Karpas-422 (cell line): ENCODE results near the gene ASTN2. TPM values are rescaled to one million over a fixed set of nuclear protein-coding genes. Genes with fewer than 3 reads are reported as not detected.

Experiments used
- DNase-seq: peaks from one replicate; pipeline ENCODE4 v3.0.0-alpha.2; 2015
- H2AFZ ChIP-seq: fragments of 200-600 bp; sonication (generic); 2 replicates; pipeline ENCODE4 v1.6.1; 2014; ENCODE audit warnings: antibody characterized with exemption, low read length, mixed read lengths
- H3K27ac ChIP-seq: fragments of 200-600 bp; sonication (generic); 2 replicates; pipeline ENCODE4 v1.5.1; 2014; ENCODE audit warnings: mild to moderate bottlenecking, low read length, moderate library complexity
- H3K27me3 ChIP-seq: fragments of 200-600 bp; sonication (generic); 2 replicates; pipeline ENCODE4 v1.6.1; 2014; ENCODE audit warnings: low read length, mixed read lengths
- H3K36me3 ChIP-seq: fragments of 200-600 bp; sonication (generic); 2 replicates; pipeline ENCODE4 v1.6.1; 2014; ENCODE audit warnings: low read length, mixed read lengths; ENCODE audit not compliant: insufficient read depth
- H3K4me1 ChIP-seq: fragments of 200-600 bp; sonication (generic); 2 replicates; pipeline ENCODE4 v1.6.1; 2014; ENCODE audit warnings: mild to moderate bottlenecking, low read length, mixed read lengths
- H3K4me2 ChIP-seq: fragments of 200-600 bp; sonication (generic); 2 replicates; pipeline ENCODE4 v1.6.1; 2014; ENCODE audit warnings: low read length, low read depth, mild to moderate bottlenecking; ENCODE audit not compliant: poor library complexity, severe bottlenecking
- H3K4me3 ChIP-seq: fragments of 200-600 bp; sonication (generic); 2 replicates; pipeline ENCODE4 v1.5.1; 2014; ENCODE audit warnings: mild to moderate bottlenecking, antibody characterized with exemption, low read length, mixed read lengths
- H3K79me2 ChIP-seq: fragments of 200-600 bp; sonication (generic); 2 replicates; pipeline ENCODE4 v1.6.1; 2014; ENCODE audit warnings: mild to moderate bottlenecking, low read length, mixed read lengths
- H3K9ac ChIP-seq: fragments of 200-600 bp; sonication (generic); 2 replicates; pipeline ENCODE4 v1.6.0; 2014; ENCODE audit warnings: low read length
- H3K9me2 ChIP-seq: fragments of 200-600 bp; sonication (generic), shearing (Covaris generic); replicated peaks from 2 replicates; pipeline ENCODE4 v1.6.0; 2014; ENCODE audit warnings: mild to moderate bottlenecking, low read length, moderate library complexity; ENCODE audit not compliant: insufficient read depth
- H3K9me3 ChIP-seq: fragments of 300-700, 200-600 bp; sonication (generic); 2 replicates; pipeline ENCODE4 v1.6.1; 2014; ENCODE audit warnings: low read length, mixed read lengths
- H4K20me1 ChIP-seq: fragments of 200-600 bp; sonication (generic); 2 replicates; pipeline ENCODE4 v1.6.1; 2014; ENCODE audit warnings: mild to moderate bottlenecking, antibody characterized with exemption, low read length, low read depth; ENCODE audit not compliant: insufficient read depth
- total RNA-seq: library from RNA; depleted of rRNA; stranded (reverse); fragments of >200 nt; shearing (Covaris generic); gene quantifications from 2 replicates; pipeline ENCODE4 v1.2.3, GENCODE V29; 2014; ENCODE audit warnings: low replicate concordance

Gene ASTN2
- total RNA-seq, 1 experiment from 2014 or later = 5.3 TPM

DNA sequence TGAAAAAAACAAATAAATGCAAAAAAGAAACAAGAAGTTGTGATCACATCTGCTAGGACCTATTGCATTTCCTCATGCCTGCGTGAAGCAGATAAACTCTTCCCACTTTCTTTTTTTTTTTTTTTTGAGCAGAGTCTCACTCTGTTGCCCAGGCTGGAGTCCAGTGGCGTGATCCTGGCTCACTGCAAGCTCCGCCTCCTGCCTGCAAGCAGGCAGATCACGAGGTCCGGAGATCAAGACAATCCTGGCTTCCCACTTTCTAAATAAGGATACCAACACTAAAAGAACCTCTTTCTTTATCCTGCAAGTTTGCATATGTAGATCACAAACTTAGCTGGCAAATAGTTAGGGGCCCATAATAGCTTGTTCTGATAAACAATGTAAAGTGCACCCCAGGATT, 128.6 kb downstream of the ASTN2 start:
- H3K4me2 ChIP-seq = peak overlapping the region; percentile 24
- H3K9me3 ChIP-seq = no peaks in the 10 kb centered on the region
- no peak for DNase-seq
- no peak overlapping the region for H3K9ac ChIP-seq
- no peaks in the 10 kb centered on the region for H3K79me2 ChIP-seq
- H3K4me3 ChIP-seq = 0 out of 2 replicates have a peak overlapping the region, but pooled peaks have one; percentile 4
- no peaks in the 10 kb centered on the region for H3K27me3 ChIP-seq
- no peaks in the 10 kb centered on the region for H3K36me3 ChIP-seq
- peak overlapping the region; percentile 92 for H3K27ac ChIP-seq
- no peaks in the 10 kb centered on the region for H3K9me2 ChIP-seq
- no peaks in the 10 kb centered on the region for H4K20me1 ChIP-seq
- H3K4me1 ChIP-seq = peaks cover 75% of the 10 kb centered on the region
- peak overlapping the region; percentile 21; the same call in 1 of the 2 replicates for H2AFZ ChIP-seq

DNA sequence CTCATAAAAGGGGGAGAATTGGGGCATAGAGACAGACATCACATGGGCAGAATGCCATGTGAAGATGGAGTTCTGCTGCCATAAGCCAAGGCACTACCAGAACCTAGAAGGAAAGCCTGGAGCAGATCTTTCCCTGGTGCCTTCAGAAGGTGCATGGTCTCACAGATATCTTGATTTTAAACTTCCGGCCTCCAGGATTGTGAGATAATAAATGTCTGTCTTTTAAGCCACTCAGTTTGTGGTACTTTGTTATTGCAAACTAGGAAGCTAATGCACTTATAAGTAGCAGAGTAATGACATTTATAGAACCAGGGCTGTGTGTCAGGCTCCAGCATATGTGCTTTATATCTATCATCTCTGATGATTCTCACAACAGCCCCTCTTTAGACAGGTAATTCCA, 130.4 kb downstream of the ASTN2 start:
- Histone ChIP-seq H3K9ac (no peak overlapping the region), H3K4me1 (peaks cover 57% of the 10 kb centered on the region), H3K27ac (no peak overlapping the region), H3K4me3 (no peak overlapping the region), H4K20me1 (no peaks in the 10 kb centered on the region), H3K36me3 (no peaks in the 10 kb centered on the region), H3K79me2 (no peaks in the 10 kb centered on the region), H3K9me2 (no peaks in the 10 kb centered on the region), H2AFZ (no peak overlapping the region), H3K27me3 (no peaks in the 10 kb centered on the region), H3K9me3 (no peaks in the 10 kb centered on the region), H3K4me2 (no peak overlapping the region)
- no peak for DNase-seq

DNA sequence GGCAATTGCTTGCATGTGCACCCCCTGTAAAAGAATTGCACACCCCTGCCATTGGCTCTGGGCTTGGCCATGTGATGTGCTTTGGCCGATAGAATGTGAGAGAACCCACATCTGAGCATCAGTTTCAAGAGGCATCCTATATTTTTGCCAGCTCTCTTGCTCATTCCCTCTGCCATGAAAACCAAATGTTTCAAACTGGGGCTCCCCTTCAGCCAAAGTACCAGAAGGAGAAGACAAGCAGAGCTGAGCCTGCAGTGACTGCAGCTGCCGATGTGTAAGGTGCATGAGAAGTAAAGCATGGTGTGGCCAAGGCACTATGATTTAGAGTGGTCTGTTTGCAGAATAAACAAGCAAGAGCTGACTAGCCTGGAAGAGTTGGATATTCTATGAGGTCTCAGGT, 132.3 kb downstream of the ASTN2 start:
- Histone ChIP-seq H3K36me3 (no peaks in the 10 kb centered on the region), H3K27ac (no peak overlapping the region), H3K79me2 (no peaks in the 10 kb centered on the region), H3K27me3 (no peaks in the 10 kb centered on the region), H3K9me2 (no peaks in the 10 kb centered on the region), H3K4me3 (no peak overlapping the region), H3K4me2 (no peak overlapping the region), H2AFZ (no peak overlapping the region), H3K9me3 (no peaks in the 10 kb centered on the region), H3K4me1 (peaks cover 38% of the 10 kb centered on the region), H3K9ac (no peak overlapping the region), H4K20me1 (no peaks in the 10 kb centered on the region)
- no peak for DNase-seq

DNA sequence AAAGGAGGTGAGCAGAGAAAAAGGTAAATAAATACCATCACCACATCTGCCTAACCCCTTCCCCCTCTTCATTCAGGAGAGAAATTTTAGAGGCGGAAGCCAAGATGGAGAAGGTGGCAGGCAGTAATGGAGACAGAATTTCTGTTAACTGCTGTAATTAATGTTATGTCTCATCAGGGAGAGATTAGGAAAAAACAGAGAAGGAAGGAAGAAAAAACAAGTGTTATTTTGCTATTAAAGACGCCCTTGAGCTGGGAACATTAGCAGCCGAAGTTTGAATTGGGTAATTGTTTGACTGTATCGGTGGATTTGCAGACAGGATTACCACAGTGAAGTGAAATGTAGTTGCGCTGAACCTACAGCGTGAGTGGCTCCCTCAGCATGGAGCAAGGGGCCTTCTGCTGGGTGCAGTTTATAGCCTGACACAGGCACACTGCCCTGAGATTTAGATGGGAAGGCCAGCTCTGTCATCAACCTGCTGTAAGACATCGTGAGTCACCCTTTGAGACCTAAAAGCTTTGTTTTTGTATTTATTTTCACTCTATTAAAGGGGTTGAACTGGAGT, 136.3 kb downstream of the ASTN2 start:
- Histone ChIP-seq H3K27ac (no peak overlapping the region), H3K79me2 (no peaks in the 10 kb centered on the region), H3K9ac (no peak overlapping the region), H3K4me2 (no peak overlapping the region), H3K27me3 (no peaks in the 10 kb centered on the region), H3K9me3 (no peaks in the 10 kb centered on the region), H3K4me1 (peaks cover 8% of the 10 kb centered on the region), H2AFZ (no peak overlapping the region), H3K36me3 (no peaks in the 10 kb centered on the region), H3K9me2 (no peaks in the 10 kb centered on the region), H4K20me1 (no peaks in the 10 kb centered on the region), H3K4me3 (no peak overlapping the region)
- DNase-seq = no peak

DNA sequence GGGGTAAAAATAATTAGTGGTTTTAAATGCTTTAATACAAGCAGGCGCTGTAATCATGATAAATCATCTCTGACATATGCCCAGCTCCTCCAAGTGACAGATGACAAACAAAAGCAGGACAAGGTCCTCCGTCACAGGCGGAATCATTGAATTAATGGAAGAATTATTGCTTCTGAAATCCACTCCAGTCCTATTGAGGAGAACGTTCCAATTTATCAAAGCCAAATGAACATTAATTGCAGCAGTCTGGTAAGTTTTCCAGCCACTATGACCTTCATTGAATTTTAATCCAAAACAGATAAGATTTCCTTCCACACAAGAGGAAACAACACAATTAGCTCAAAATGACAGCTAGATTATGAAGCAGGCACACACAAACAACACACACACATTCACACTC, 136.8 kb downstream of the ASTN2 start:
- no peak overlapping the region for H3K27ac ChIP-seq
- no peak for DNase-seq
- H3K9ac ChIP-seq = no peak overlapping the region
- no peaks in the 10 kb centered on the region for H3K36me3 ChIP-seq
- H3K4me3 ChIP-seq = no peak overlapping the region
- no peaks in the 10 kb centered on the region for H3K9me3 ChIP-seq
- H3K9me2 ChIP-seq = no peaks in the 10 kb centered on the region
- H3K79me2 ChIP-seq = no peaks in the 10 kb centered on the region
- H2AFZ ChIP-seq = no peak overlapping the region
- no peaks in the 10 kb centered on the region for H4K20me1 ChIP-seq
- H3K4me1 ChIP-seq = peaks cover 8% of the 10 kb centered on the region
- H3K27me3 ChIP-seq = no peaks in the 10 kb centered on the region; the same call in 1 of the 2 replicates
- H3K4me2 ChIP-seq = no peak overlapping the region

DNA sequence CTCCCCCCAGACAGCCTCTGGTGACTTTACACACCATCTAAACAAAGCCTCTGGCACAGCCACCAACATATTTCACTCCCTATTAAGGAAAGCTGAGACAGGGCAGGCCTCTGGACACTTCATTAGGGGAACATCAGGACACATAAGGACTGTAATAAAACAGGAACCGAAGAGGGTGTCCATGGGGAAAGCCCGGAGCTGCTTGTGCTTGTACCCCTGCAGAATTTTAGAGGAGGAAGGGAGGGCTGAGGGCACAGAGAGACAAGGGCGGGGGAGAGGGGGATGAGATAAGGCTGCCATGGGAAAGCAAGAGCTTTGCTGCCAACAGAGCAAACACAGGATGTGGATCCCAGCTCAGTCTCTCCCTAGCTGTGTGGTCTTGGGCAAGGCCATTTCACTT, 138.4 kb downstream of the ASTN2 start:
- Histone ChIP-seq H3K27me3 (no peaks in the 10 kb centered on the region; the same call in 1 of the 2 replicates), H3K9ac (no peak overlapping the region)

DNA sequence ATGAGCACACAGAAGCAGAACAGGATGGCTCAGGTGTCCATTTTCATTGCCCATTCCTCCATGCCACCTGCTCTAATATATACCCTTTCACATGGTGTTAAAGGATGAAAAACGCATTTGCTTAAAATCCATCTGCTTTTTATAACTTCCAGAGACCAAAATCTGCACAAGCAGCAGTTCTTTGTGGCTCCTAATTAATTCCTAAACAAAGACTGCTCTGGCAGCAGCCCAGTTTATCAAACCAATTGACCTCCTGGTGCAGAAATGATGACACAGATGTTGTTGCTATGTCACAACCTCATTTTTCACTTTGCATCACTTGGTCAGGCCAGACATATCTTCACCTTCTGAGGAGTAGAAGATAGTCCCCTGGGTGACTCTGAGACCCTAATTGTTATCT, 141.2 kb downstream of the ASTN2 start:
- Histone ChIP-seq H3K79me2 (no peaks in the 10 kb centered on the region), H3K9ac (no peak overlapping the region)

More for the DNA sequence above, 138.4 kb downstream of the ASTN2 start:
- H3K9me2 ChIP-seq = no peaks in the 10 kb centered on the region
- H2AFZ ChIP-seq = no peak overlapping the region
- no peaks in the 10 kb centered on the region for H3K79me2 ChIP-seq
- no peak overlapping the region for H3K27ac ChIP-seq
- no peaks in the 10 kb centered on the region for H4K20me1 ChIP-seq
- H3K4me2 ChIP-seq = no peak overlapping the region
- DNase-seq = no peak
- H3K4me1 ChIP-seq = peaks cover 1% of the 10 kb centered on the region
- H3K36me3 ChIP-seq = no peaks in the 10 kb centered on the region
- no peak overlapping the region for H3K4me3 ChIP-seq
- no peaks in the 10 kb centered on the region for H3K9me3 ChIP-seq

DNA sequence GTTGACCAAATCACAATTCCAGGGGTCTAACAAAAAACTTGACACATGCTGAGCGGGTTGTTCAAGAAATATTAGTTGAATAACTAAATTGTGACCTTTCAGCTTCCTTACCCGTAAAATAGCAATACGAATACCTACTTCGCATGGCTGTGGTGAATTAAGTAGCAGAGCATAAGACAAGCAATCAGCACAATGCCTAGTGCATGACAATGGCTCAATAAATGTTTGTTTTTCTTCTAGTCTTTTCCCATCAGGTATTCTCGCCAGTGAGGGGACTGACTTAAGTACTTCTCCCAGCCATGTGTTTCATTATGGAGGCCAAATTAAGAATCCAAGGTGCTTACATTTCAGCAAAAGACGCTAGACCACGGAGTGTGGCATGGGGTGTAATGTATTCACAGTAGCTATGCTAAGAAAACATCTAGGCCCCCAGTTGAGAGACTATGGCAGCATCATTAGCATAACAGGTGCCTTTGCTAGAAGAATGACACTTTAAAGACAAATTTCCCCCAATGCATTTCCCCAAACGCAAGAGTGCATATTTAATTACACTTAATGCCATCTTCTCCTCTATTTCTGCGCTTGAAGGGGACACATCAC, 145.9 kb downstream of the ASTN2 start:
- Histone ChIP-seq H3K4me1 (peaks cover 19% of the 10 kb centered on the region), H3K79me2 (no peaks in the 10 kb centered on the region), H3K9ac (no peak overlapping the region), H3K4me2 (no peak overlapping the region), H4K20me1 (no peaks in the 10 kb centered on the region), H3K9me3 (no peaks in the 10 kb centered on the region), H3K9me2 (no peaks in the 10 kb centered on the region), H3K27ac (no peak overlapping the region), H2AFZ (0 out of 2 replicates have a peak overlapping the region, but pooled peaks have one; percentile 29), H3K36me3 (no peaks in the 10 kb centered on the region), H3K27me3 (no peaks in the 10 kb centered on the region; the same call in 1 of the 2 replicates), H3K4me3 (no peak overlapping the region)
- DNase-seq = no peak

More for the DNA sequence above, 141.2 kb downstream of the ASTN2 start:
- no peaks in the 10 kb centered on the region for H3K36me3 ChIP-seq
- peaks cover 19% of the 10 kb centered on the region for H3K4me1 ChIP-seq
- no peak overlapping the region for H3K4me2 ChIP-seq
- no peak overlapping the region for H3K27ac ChIP-seq
- no peaks in the 10 kb centered on the region for H3K9me2 ChIP-seq
- DNase-seq = no peak
- no peak overlapping the region for H2AFZ ChIP-seq
- H4K20me1 ChIP-seq = no peaks in the 10 kb centered on the region
- no peaks in the 10 kb centered on the region for H3K9me3 ChIP-seq
- H3K4me3 ChIP-seq = no peak overlapping the region
- no peaks in the 10 kb centered on the region; the same call in 1 of the 2 replicates for H3K27me3 ChIP-seq
